NCI-H510A (cell line): ENCODE measurements around the gene GUCY1A2.
A peak's percentile ranks its signal among the peaks of the same experiment; 100 is the strongest.

Experiments
- DNase-seq: peaks from one replicate; lab custom pipeline; 2025; lab: John Stamatoyannopoulos, UW

The GUCY1A2 gene

GRCh38 chr11:106642331-106642730 is 375.9 kb downstream of the GUCY1A2 start:
- DNase-seq, result no peak

DNA sequence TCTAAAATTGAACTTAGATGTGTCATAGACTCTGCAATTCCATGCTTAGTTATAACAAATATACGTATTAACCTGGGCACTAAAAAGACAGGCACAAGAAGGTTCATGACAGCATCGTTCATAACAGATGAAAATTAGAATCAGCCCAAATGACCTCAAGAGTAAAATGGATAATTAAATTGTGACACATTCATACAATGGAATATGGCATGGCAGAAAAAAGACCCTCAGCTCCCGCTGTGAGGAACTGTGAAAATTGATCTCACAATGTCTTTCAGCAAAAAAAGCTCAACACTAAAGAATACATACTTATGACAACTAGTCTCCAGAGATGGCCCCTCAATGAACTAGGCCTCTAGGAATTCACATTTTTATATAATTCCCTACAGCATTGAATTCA is 386.0 kb downstream of the GUCY1A2 start:
- no peak for DNase-seq

DNA sequence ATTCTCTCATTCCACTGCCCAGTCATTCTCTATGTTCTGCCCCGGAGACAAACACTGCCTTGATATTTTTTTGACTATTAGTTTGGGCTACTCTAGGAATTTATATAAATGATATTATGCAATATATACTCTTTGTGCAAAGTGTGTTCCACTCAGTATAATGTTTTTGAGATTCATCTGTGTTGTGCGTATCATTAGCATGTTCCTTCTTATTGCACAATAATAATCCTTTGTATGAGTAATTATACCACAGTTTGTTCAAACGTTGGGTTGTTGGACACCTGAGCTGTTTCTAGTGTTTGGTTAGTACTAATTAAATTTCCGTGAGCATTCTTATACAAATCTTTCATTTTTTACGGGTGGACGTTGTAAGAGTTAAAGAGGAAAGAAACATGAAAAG is 390.6 kb downstream of the GUCY1A2 start:
- no peak for DNase-seq

DNA sequence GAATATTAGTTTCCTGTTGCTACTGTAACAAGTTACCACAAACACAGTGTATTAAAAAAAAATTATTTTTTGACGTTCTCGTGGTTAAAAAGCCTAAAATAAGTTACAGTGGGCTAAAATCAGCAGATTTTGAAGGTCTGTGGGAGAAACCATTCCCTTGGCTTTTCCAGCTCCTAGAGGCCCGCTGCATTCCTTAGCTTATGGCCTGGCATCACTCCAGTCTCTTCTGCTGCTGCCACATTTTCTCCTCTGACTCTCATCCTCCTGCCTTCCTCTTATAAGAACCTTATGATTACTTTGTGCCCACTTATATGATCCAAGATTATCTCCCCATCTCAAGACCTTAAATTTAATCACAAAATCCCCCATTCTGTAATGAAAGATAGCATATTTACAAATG is 392.7 kb downstream of the GUCY1A2 start:
- no peak for DNase-seq

DNA sequence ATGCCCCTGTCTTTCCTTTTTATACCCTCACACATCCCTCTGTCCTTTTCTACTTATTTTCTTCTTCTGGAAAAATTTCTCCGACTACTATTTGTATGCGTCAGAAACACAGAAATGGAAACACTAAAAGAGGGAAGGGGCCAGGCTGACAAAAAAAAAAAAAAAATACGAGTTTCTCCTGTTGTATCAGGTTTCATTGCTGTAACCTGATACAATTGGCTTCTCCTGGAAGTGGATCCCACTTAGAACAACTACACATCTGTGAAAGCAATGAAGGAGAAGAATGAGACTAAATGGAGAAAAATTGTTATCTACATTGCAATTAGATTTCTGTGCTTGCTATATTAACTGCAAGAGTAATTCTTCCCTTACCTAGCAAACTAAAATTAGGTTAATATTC is 393.9 kb downstream of the GUCY1A2 start:
- DNase-seq, result peak; percentile 15
